H9 (cell line): Measurements from ENCODE around the gene MYL3. TPM values are rescaled to one million over a fixed set of nuclear protein-coding genes. Genes with fewer than 3 reads are reported as not detected.

Source experiments
- DNase-seq: peaks from one replicate; pipeline ENCODE4 v3.0.0-alpha.2; 2017
- H2AFZ ChIP-seq: one replicate; pipeline ENCODE4 v1.6.1; 2013; ENCODE audit warnings: mild to moderate bottlenecking, low read length, control low read depth, moderate library complexity
- H2AK5ac ChIP-seq: 2 replicates; pipeline ENCODE4 v1.6.1; 2013; ENCODE audit warnings: low read length, control low read depth, mixed read lengths; ENCODE audit not compliant: insufficient read length
- H2BK120ac ChIP-seq: one replicate; pipeline ENCODE4 v1.6.1; 2013; ENCODE audit warnings: low read depth, mild to moderate bottlenecking, low read length, control low read depth, inconsistent platforms; ENCODE audit not compliant: poor library complexity, severe bottlenecking
- H2BK12ac ChIP-seq: 2 replicates; pipeline ENCODE4 v1.6.1; 2013; ENCODE audit warnings: low read length, control low read depth, mixed read lengths, low read depth; ENCODE audit not compliant: insufficient read length
- H2BK15ac ChIP-seq: 2 replicates; pipeline ENCODE4 v1.6.1; 2013; ENCODE audit warnings: low read depth, low read length, control low read depth
- H2BK20ac ChIP-seq: one replicate; pipeline ENCODE4 v1.6.1; 2013; ENCODE audit warnings: low read depth, mild to moderate bottlenecking, low read length, control low read depth, inconsistent platforms; ENCODE audit not compliant: poor library complexity, severe bottlenecking
- H2BK5ac ChIP-seq: 2 replicates; pipeline ENCODE4 v1.6.1; 2013; ENCODE audit warnings: low read length, control low read depth, mixed read lengths; ENCODE audit not compliant: insufficient read length
- H3K14ac ChIP-seq: 2 replicates; pipeline ENCODE4 v1.6.1; 2013; ENCODE audit warnings: low read length, control low read depth; ENCODE audit not compliant: insufficient read depth
- H3K18ac ChIP-seq: 2 replicates; pipeline ENCODE4 v1.6.1; 2013; ENCODE audit warnings: low read depth, mild to moderate bottlenecking, mixed read lengths, low read length, control low read depth; ENCODE audit not compliant: insufficient read length
- H3K23ac ChIP-seq: 2 replicates; pipeline ENCODE4 v1.6.1; 2013; ENCODE audit warnings: low read length, control low read depth, mixed read lengths, low read depth; ENCODE audit not compliant: insufficient read length
- H3K23me2 ChIP-seq: 2 replicates; pipeline ENCODE4 v1.6.1; 2013; ENCODE audit warnings: low read depth, mild to moderate bottlenecking, mixed read lengths, low read length, control low read depth; ENCODE audit not compliant: insufficient read length, poor library complexity, severe bottlenecking
- H3K27ac ChIP-seq: 2 replicates; pipeline ENCODE4 v1.5.1; 2013; ENCODE audit warnings: low read length, control low read depth, mixed read lengths, low read depth; ENCODE audit not compliant: insufficient read length
- H3K27me3 ChIP-seq: 2 replicates; pipeline ENCODE4 v1.6.1; 2013; ENCODE audit warnings: low read length, control low read depth, inconsistent platforms; ENCODE audit not compliant: insufficient read depth
- H3K4ac ChIP-seq: 2 replicates; pipeline ENCODE4 v1.6.1; 2013; ENCODE audit warnings: low read depth, mild to moderate bottlenecking, control low read depth, inconsistent platforms, low read length, moderate library complexity
- H3K4me1 ChIP-seq: 2 replicates; pipeline ENCODE4 v1.6.1; 2013; ENCODE audit warnings: low read length, control low read depth, inconsistent platforms; ENCODE audit not compliant: insufficient read depth
- H3K4me2 ChIP-seq: 2 replicates; pipeline ENCODE4 v1.6.1; 2013; ENCODE audit warnings: low read length, control low read depth, mixed read lengths; ENCODE audit not compliant: insufficient read length, insufficient read depth
- H3K56ac ChIP-seq: 2 replicates; pipeline ENCODE4 v1.6.1; 2013; ENCODE audit warnings: low read depth, mild to moderate bottlenecking, mixed read lengths, low read length, control low read depth; ENCODE audit not compliant: insufficient read length
- H3K79me1 ChIP-seq: 2 replicates; pipeline ENCODE4 v1.6.1; 2013; ENCODE audit warnings: low read depth, mild to moderate bottlenecking, moderate library complexity, low read length, control low read depth, inconsistent platforms; ENCODE audit not compliant: insufficient read depth, poor library complexity, severe bottlenecking
- H3K79me2 ChIP-seq: 2 replicates; pipeline ENCODE4 v1.6.1; 2013; ENCODE audit warnings: low read length, control low read depth, inconsistent platforms; ENCODE audit not compliant: insufficient read depth
- H3K9ac ChIP-seq: 2 replicates; pipeline ENCODE4 v1.6.1; 2013; ENCODE audit warnings: low read length, control low read depth, mixed read lengths; ENCODE audit not compliant: insufficient read length; ENCODE audit errors: extremely low read depth
- H3K9me3 ChIP-seq: one replicate; pipeline ENCODE4 v1.6.1; 2013; ENCODE audit warnings: low read depth, low read length, inconsistent platforms; ENCODE audit not compliant: control insufficient read depth
- H3T11ph ChIP-seq: one replicate; pipeline ENCODE4 v1.6.1; 2013; ENCODE audit warnings: mild to moderate bottlenecking, low read length, control low read depth, inconsistent platforms
- H4K20me1 ChIP-seq: one replicate; pipeline ENCODE4 v1.6.1; 2013; ENCODE audit not compliant: control insufficient read depth, insufficient read length, insufficient read depth
- H4K5ac ChIP-seq: 2 replicates; pipeline ENCODE4 v1.6.1; 2013; ENCODE audit warnings: low read depth, mild to moderate bottlenecking, mixed read lengths, low read length, control low read depth; ENCODE audit not compliant: insufficient read length
- H4K8ac ChIP-seq: replicated peaks from 2 replicates; pipeline ENCODE4 v1.6.1; 2013; ENCODE audit warnings: low read length, control low read depth, mixed read lengths, low read depth; ENCODE audit not compliant: insufficient read length
- H4K91ac ChIP-seq: 2 replicates; pipeline ENCODE4 v1.6.1; 2013; ENCODE audit warnings: low read depth, mild to moderate bottlenecking, moderate library complexity, mixed read lengths, low read length, control low read depth; ENCODE audit not compliant: insufficient read length
- H3K27ac Mint-ChIP-seq, 3 experiments: 2 replicates in 2 of 3; 3 replicates in 1 of 3; pipeline ENCODE4 v1.8.0; 2020 to 2021; ENCODE audit warnings: mixed read lengths in 3 of 3, mild to moderate bottlenecking in 1 of 3, moderate library complexity in 1 of 3
- H3K27me3 Mint-ChIP-seq: 2 replicates; pipeline ENCODE4 v1.8.0; 2021; ENCODE audit warnings: low read depth, mild to moderate bottlenecking, moderate library complexity, mixed read lengths
- H3K36me3 Mint-ChIP-seq, 3 experiments: 2 replicates in 2 of 3; 3 replicates in 1 of 3; pipeline ENCODE4 v1.8.0; 2020 to 2021; ENCODE audit warnings: low read depth in 3 of 3, mixed read lengths in 3 of 3; ENCODE audit not compliant: insufficient read depth in 1 of 3
- H3K4me1 Mint-ChIP-seq, 2 experiments: 2 replicates each; pipeline ENCODE4 v1.8.0; 2020; ENCODE audit warnings: mixed read lengths in 2 of 2
- H3K4me3 Mint-ChIP-seq, 2 experiments: 2 replicates in 1 of 2; 3 replicates in 1 of 2; pipeline ENCODE4 v1.8.0; 2020 to 2021; ENCODE audit warnings: mild to moderate bottlenecking in 2 of 2, mixed read lengths in 2 of 2, moderate library complexity in 1 of 2
- H3K9me3 Mint-ChIP-seq, 2 experiments: 2 replicates in 1 of 2; 3 replicates in 1 of 2; pipeline ENCODE4 v1.8.0; 2020; ENCODE audit warnings: mild to moderate bottlenecking in 2 of 2, mixed read lengths in 2 of 2, moderate library complexity in 1 of 2
- CTCF ChIP-seq: fragments of 200-600 bp; sonication (generic); conservative IDR thresholded peaks from 3 replicates; pipeline ENCODE4 v1.8.0; 2021; ENCODE audit warnings: antibody characterized with exemption, mild to moderate bottlenecking
- WGBS: extraction: QIAGEN DNeasy Blood & Tissue Kit; methylation state at CpG from one replicate; pipeline ENCODE4 v1.1.7; 2013; ENCODE audit warnings: missing lambda C conversion rate, low lambda C conversion rate, mixed read lengths; ENCODE audit not compliant: insufficient read length; ENCODE audit errors: extremely low coverage; 5-methylcytosine and 5-hydroxymethylcytosine counted together
- total RNA-seq: library from RNA; stranded (reverse); gene quantifications from 2 replicates; pipeline ENCODE4 v1.2.1, GENCODE V29; 2021

MYL3 gene
- total RNA-seq, 1 experiment from 2014 or later, result 0.24 TPM

DNA sequence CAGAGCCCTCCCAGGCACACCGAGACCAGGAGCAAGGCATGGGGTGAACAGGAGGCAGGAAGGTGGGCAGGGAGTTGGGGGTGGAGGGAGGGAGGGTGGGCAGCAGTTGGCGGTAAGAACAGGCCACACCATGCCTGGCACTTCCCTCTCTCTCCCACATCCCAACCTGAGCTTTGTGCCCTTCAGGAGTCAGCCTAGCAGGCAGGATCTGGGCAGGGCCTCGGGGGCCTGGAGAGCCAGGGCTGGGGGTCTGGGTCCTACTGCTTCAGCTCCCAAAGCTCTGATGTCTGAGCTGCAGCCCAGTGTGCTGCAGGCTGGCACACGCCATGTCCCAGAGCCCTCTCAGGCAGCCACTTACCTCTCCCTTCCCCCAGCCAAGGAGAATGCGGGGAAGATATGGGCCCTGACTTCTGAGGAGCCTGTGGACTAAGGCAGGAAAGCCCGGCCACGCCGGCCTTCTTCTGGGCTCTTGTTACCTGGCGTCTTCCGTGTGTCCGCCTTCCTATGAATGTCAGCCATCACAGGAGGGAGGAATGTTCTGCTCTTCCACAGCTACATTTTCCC is 2.9 kb upstream of the MYL3 start:
- H3K23ac ChIP-seq, result no peak overlapping the region
- peaks cover 29% of the 10 kb centered on the region for H3K27me3 Mint-ChIP-seq
- no peak overlapping the region for H2AFZ ChIP-seq
- H3K4ac ChIP-seq, result no peak overlapping the region
- no peak overlapping the region for H2AK5ac ChIP-seq
- H3K27ac Mint-ChIP-seq, result no peak overlapping the region
- H3K9me3 ChIP-seq, result no peaks in the 10 kb centered on the region
- no peak overlapping the region for H2BK5ac ChIP-seq
- no peaks in the 10 kb centered on the region for H3K4me1 ChIP-seq
- no peak overlapping the region for H3K18ac ChIP-seq
- H2BK15ac ChIP-seq, result no peak overlapping the region
- H4K20me1 ChIP-seq, result no peaks in the 10 kb centered on the region
- H4K91ac ChIP-seq, result no peak overlapping the region
- H3K4me3 Mint-ChIP-seq, result no peak overlapping the region
- H3K79me1 ChIP-seq, result no peaks in the 10 kb centered on the region
- H3K4me1 Mint-ChIP-seq, result peaks cover 8 to 23% of the 10 kb centered on the region in 2 experiments
- H3K56ac ChIP-seq, result no peak overlapping the region
- H4K8ac ChIP-seq, result no peak overlapping the region
- H3K27ac ChIP-seq, result no peak overlapping the region
- no peaks in the 10 kb centered on the region for H3K9me3 Mint-ChIP-seq
- H2BK120ac ChIP-seq, result no peak overlapping the region
- H3K79me2 ChIP-seq, result no peaks in the 10 kb centered on the region
- H3K4me2 ChIP-seq, result no peak overlapping the region
- no peaks in the 10 kb centered on the region for H3K23me2 ChIP-seq
- H3K36me3 Mint-ChIP-seq, result no peaks in the 10 kb centered on the region
- no peak overlapping the region for H2BK12ac ChIP-seq
- H3K27me3 ChIP-seq, result no peaks in the 10 kb centered on the region
- no peak overlapping the region for H3T11ph ChIP-seq
- H3K14ac ChIP-seq, result no peak overlapping the region
- no peak overlapping the region for H2BK20ac ChIP-seq
- WGBS, result no CpG with 5 or more reads among the region's 11 CpGs
- TF ChIP-seq CTCF, result no peak
- no peak overlapping the region for H3K9ac ChIP-seq
- no peak for DNase-seq
- H4K5ac ChIP-seq, result no peak overlapping the region
